Prostate gland (tissue), 2 donors: ENCODE measurements around the gene METTL25B. TPM values are rescaled to one million over a fixed set of nuclear protein-coding genes. Genes with fewer than 3 reads are reported as not detected.

Experiments used
- DNase-seq: peaks from one replicate; pipeline ENCODE4 v3.0.0-alpha.2; 2019; ENCODE audit warnings: low spot score
- H3K27ac ChIP-seq, 2 donors: fragments of 200-600 bp; sonication (generic); 2 replicates each; pipeline ENCODE4 v1.5.1; 2017 to 2019
- H3K27me3 ChIP-seq: fragments of 200-600 bp; sonication (generic); replicated peaks from 2 replicates; pipeline ENCODE4 v1.5.1; 2019; ENCODE audit not compliant: insufficient read depth
- H3K36me3 ChIP-seq, 2 donors: fragments of 200-600 bp; sonication (generic); 1 replicate in 1 of 2; 2 replicates in 1 of 2; pipeline versions ENCODE4 v1.5.1 to v1.8.1; 2017 to 2019
- H3K4me1 ChIP-seq: fragments of 200-600 bp; sonication (generic); replicated peaks from 2 replicates; pipeline ENCODE4 v1.5.1; 2019
- H3K4me3 ChIP-seq, 2 donors: fragments of 200-600 bp; sonication (generic); 2 replicates each; pipeline ENCODE4 v1.5.1; 2017 to 2019
- H3K9me3 ChIP-seq: fragments of 200-600 bp; sonication (generic); 2 replicates; pipeline ENCODE4 v1.5.1; 2017
- POLR2A ChIP-seq: fragments of 450-650 bp; IDR thresholded peaks from one replicate; pipeline ENCODE4 v1.6.1; 2016; ENCODE audit warnings: antibody characterized with exemption, mild to moderate bottlenecking
- POLR2AphosphoS5 ChIP-seq: sonication (generic); formaldehyde crosslinking; IDR thresholded peaks from one replicate; pipeline ENCODE4 v1.6.1; 2017; ENCODE audit warnings: antibody characterized with exemption
- WGBS: methylation state at CpG from one replicate; pipeline ENCODE4 v1.1.5; 2018; 5-methylcytosine and 5-hydroxymethylcytosine counted together
- intact Hi-C: fragments of 100-400 bp; cut with DNase I; formaldehyde crosslinking; loops from one replicate; pipeline ENCODE4 v1.14.2; 2022
- total RNA-seq, 2 donors: library from RNA; depleted of rRNA; stranded (reverse); fragments of >200 nt; gene quantifications; one replicate each; pipeline ENCODE4 v1.1.0, GENCODE V29; 2016
- TF ChIP-seq, protein P1 (sequence below), 4 experiments: fragments of 200-600 bp in 2 of 4; fragments of 450-650 bp in 2 of 4; sonication (generic) in 2 of 4; IDR thresholded peaks; 1 replicate in 3 of 4; 2 replicates in 1 of 4; pipeline ENCODE4 v1.5.1; 2016 to 2019; ENCODE audit warnings: antibody characterized with exemption in 4 of 4, mild to moderate bottlenecking in 2 of 4, moderate library complexity in 2 of 4

METTL25B gene
- total RNA-seq, 2 donors from 2014 or later, result 62.0 to 69.5 TPM

DNA sequence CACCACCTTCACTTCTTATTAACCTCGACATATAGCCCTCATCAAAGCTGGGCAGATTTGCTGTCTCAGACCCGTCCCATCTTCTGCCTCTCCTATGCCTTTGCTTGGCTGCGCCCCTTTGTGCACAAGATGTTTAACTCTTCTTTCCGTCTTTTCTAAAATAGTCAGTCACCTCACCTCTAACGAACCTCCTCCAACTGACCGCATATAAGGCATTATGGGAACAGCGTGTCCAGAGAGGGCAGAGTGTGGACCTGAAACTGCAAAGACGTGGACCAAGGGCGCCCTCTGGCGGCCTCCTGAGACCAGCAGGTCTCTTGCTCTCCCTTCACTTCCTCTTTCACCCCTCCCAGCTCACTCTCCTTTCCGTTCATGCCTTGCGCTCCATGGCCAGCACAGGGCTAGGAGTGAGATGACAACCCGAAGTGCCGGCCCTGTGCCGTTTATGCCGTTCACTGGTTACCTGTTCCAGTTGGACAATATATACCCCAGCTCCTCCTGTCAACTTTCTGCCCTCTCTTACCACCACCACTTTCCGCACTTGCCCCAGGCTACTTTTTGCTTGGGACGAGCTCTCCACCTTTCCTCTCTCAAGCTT, 2.5 kb upstream of the METTL25B start:
- intact Hi-C loops, result loop anchor here (1.0 kb wide), 1 partner anchor 35 kb away; no protein-coding TSS in a partner anchor
- peaks cover 29% of the 10 kb centered on the region for H3K4me1 ChIP-seq

GRCh38 chr1:156726549-156727226, 1.6 kb upstream of the METTL25B start:
- 41% methylated on average over 15 of the region's 15 CpGs for WGBS
- Histone ChIP-seq H3K27ac (no peak overlapping the region), H3K4me3 (peak overlapping the region; percentile 9 to 14), H3K36me3 (peaks cover 0 to 8% of the 10 kb centered on the region in 2 donors), H3K27me3 (no peaks in the 10 kb centered on the region), H3K4me1 (peaks cover 29% of the 10 kb centered on the region), H3K9me3 (no peaks in the 10 kb centered on the region)
- DNase-seq, result no peak
- intact Hi-C loops, result no loop called here
- no peak for TF ChIP-seq POLR2A
- peak; percentile 5 for TF ChIP-seq POLR2AphosphoS5
- TF ChIP-seq, protein P1, sequence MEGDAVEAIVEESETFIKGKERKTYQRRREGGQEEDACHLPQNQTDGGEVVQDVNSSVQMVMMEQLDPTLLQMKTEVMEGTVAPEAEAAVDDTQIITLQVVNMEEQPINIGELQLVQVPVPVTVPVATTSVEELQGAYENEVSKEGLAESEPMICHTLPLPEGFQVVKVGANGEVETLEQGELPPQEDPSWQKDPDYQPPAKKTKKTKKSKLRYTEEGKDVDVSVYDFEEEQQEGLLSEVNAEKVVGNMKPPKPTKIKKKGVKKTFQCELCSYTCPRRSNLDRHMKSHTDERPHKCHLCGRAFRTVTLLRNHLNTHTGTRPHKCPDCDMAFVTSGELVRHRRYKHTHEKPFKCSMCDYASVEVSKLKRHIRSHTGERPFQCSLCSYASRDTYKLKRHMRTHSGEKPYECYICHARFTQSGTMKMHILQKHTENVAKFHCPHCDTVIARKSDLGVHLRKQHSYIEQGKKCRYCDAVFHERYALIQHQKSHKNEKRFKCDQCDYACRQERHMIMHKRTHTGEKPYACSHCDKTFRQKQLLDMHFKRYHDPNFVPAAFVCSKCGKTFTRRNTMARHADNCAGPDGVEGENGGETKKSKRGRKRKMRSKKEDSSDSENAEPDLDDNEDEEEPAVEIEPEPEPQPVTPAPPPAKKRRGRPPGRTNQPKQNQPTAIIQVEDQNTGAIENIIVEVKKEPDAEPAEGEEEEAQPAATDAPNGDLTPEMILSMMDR (IDR thresholded peaks at IDR 0.05), result peak in 3 of 4 experiments; percentile 32 to 57 (median 52)

More for the DNA sequence above, 2.5 kb upstream of the METTL25B start:
- WGBS, result 12% methylated on average over 18 of the region's 18 CpGs
- DNase-seq, result peak; percentile 85
- H3K4me3 ChIP-seq, result peak overlapping the region; percentile 9 to 14
- H3K27ac ChIP-seq, result peak overlapping the region in 1 of 2 donors; percentile 20
- peak; percentile 73 for TF ChIP-seq POLR2AphosphoS5
- no peak for TF ChIP-seq POLR2A
- TF ChIP-seq, protein P1 (IDR thresholded peaks at IDR 0.05), result peak; percentile 88 to 97 (median 96)
- no peaks in the 10 kb centered on the region for H3K27me3 ChIP-seq
- no peaks in the 10 kb centered on the region for H3K9me3 ChIP-seq
- peaks cover 0 to 8% of the 10 kb centered on the region in 2 donors for H3K36me3 ChIP-seq

GRCh38 chr1:156727492-156727891, 777 bp upstream of the METTL25B start:
- intact Hi-C loops, result no loop called here
- H3K27ac ChIP-seq, result peak overlapping the region; percentile 94 to 97
- 48% methylated on average over 7 of the region's 7 CpGs for WGBS
- H3K27me3 ChIP-seq, result no peaks in the 10 kb centered on the region
- TF ChIP-seq, protein P1 (IDR thresholded peaks at IDR 0.05), result no peak
- TF ChIP-seq POLR2A (no peak), POLR2AphosphoS5 (no peak)
- DNase-seq, result no peak
- H3K4me3 ChIP-seq, result peak overlapping the region; percentile 68
- H3K36me3 ChIP-seq, result peaks cover 0 to 8% of the 10 kb centered on the region in 2 donors
- no peaks in the 10 kb centered on the region for H3K9me3 ChIP-seq
- peaks cover 29% of the 10 kb centered on the region for H3K4me1 ChIP-seq

DNA sequence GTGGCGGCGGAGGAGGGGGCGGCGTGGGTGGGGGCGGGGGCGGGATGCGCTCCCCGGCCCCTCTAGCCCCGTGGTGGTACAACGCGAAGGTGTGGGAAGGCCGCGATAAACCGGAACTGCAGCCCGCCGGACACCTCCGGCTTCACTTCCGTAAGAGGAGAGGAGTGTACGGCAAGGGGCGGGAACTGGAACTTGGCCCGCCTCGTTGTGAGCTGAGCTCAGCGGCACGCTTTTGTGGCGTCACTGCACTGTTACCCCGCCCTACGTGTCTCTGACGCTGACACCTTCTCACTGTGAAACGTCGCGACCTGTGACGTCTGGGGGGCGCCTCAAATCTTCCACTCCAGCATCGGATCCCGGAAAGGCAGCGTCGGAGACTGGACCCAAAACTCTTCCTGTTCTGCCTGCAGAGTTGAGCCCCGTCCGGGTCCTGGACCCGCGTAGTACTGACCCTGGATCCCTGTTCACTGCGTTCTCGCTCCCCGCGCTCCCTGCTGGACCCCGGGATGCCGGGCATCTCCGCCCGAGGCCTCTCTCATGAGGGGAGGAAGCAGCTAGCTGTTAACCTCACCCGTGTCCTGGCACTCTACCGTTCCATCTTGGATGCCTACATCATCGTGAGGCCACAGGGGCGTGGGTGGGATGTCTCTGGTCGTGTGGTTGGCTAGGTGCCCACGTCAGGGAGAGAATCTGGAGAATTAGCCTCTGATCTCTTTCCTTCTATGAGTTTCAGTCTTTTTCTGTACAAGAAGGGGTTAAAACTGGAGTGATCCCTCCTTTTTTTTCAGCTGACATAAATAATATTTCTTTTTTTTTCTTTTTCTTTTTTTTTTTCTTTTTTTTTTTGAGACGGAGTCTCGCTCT, 562 bp downstream of the METTL25B start, which contains the start of gene ISG20L2:
ISG20L2 (minus strand) TSS at position 168 of the 864 bp plus-strand sequence. CDS start 1,114 bp downstream, outside the sequence.
- WGBS, result under 1% methylated on average over 52 of the region's 57 CpGs
- Histone ChIP-seq H3K4me1 (peaks cover 29% of the 10 kb centered on the region), H3K4me3 (peak within 1 kb of the TSS; percentile 68), H3K36me3 (no peaks in the 10 kb centered on the region), H3K9me3 (no peaks in the 10 kb centered on the region), H3K27me3 (no peaks in the 10 kb centered on the region), H3K27ac (peak within 1 kb of the TSS; percentile 94 to 97)
- peak; percentile 97 for DNase-seq
- intact Hi-C loops, result no loop called here
- TF ChIP-seq, protein P1 (IDR thresholded peaks at IDR 0.05), result peak in 1 of 4 experiments; percentile 5
- TF ChIP-seq POLR2AphosphoS5 (peak; percentile 83), POLR2A (peak; percentile 52)
